Keratinocyte (primary cell): ENCODE results near the gene SPECC1. TPM values are rescaled to one million over a fixed set of nuclear protein-coding genes. Genes with fewer than 3 reads are reported as not detected.
A peak's percentile ranks its signal among the peaks of the same experiment; 100 is the strongest.

ENCODE experiments used
- DNase-seq: peaks from one replicate; pipeline ENCODE4 v3.0.0-alpha.2; 2011; ENCODE audit warnings: low read depth, missing footprints, low spot score
- FAIRE-seq: peaks from 2 replicates; lab custom pipeline; 2011; peaks lifted over from hg19 to GRCh38; lab: Jason Lieb, UNC
- H2AFZ ChIP-seq: 2 replicates; pipeline ENCODE4 v1.6.0; 2012; ENCODE audit warnings: low read length, control low read depth, inconsistent platforms; ENCODE audit not compliant: control insufficient read depth
- H3K27ac ChIP-seq: 2 replicates; pipeline ENCODE4 v1.5.1; 2011; ENCODE audit warnings: low read length; ENCODE audit not compliant: control insufficient read depth, insufficient read depth
- H3K27me3 ChIP-seq: 3 replicates; pipeline ENCODE4 v1.6.0; 2011; ENCODE audit warnings: low read length; ENCODE audit not compliant: control insufficient read depth, insufficient read depth; ENCODE audit errors: extremely low read depth
- H3K36me3 ChIP-seq, 2 experiments: 2 replicates in 1 of 2; 3 replicates in 1 of 2; pipeline ENCODE4 v1.5.1; 2011; ENCODE audit warnings: low read length in 2 of 2, mild to moderate bottlenecking in 1 of 2; ENCODE audit not compliant: control insufficient read depth in 2 of 2, insufficient read depth in 2 of 2; ENCODE audit errors: extremely low read depth in 1 of 2
- H3K4me1 ChIP-seq: 3 replicates; pipeline ENCODE4 v1.5.1; 2011; ENCODE audit warnings: low read length; ENCODE audit not compliant: control insufficient read depth, insufficient read depth; ENCODE audit errors: extremely low read depth
- H3K4me2 ChIP-seq: 3 replicates; pipeline ENCODE4 v1.6.0; 2011; ENCODE audit warnings: low read depth, low read length; ENCODE audit not compliant: control insufficient read depth, insufficient read depth; ENCODE audit errors: extremely low read depth
- H3K4me3 ChIP-seq, 3 experiments: fragments of 200-600 bp in 1 of 3; sonication (generic) in 1 of 3; 2 replicates in 2 of 3; 3 replicates in 1 of 3; pipeline ENCODE4 v1.5.1; 2011 to 2016; ENCODE audit warnings: low read length in 3 of 3, mild to moderate bottlenecking in 3 of 3, control low read depth in 2 of 3, inconsistent platforms in 1 of 3, low read depth in 1 of 3, mixed read lengths in 1 of 3, mixed run types in 1 of 3, moderate library complexity in 1 of 3; ENCODE audit not compliant: control insufficient read depth in 2 of 3, insufficient read depth in 2 of 3; ENCODE audit errors: extremely low read depth in 1 of 3
- H3K79me2 ChIP-seq: 2 replicates; pipeline ENCODE4 v1.6.0; 2012; ENCODE audit warnings: low read length; ENCODE audit not compliant: control insufficient read depth, insufficient read depth
- H3K9ac ChIP-seq: 3 replicates; pipeline ENCODE4 v1.6.0; 2011; ENCODE audit warnings: low read length; ENCODE audit not compliant: control insufficient read depth, insufficient read depth; ENCODE audit errors: extremely low read depth
- H3K9me1 ChIP-seq: 3 replicates; pipeline ENCODE4 v1.6.0; 2011; ENCODE audit warnings: low read length; ENCODE audit not compliant: control insufficient read depth, insufficient read depth; ENCODE audit errors: extremely low read depth
- H3K9me3 ChIP-seq: 2 replicates; pipeline ENCODE4 v1.5.1; 2012; ENCODE audit warnings: low read depth, low read length; ENCODE audit not compliant: control insufficient read depth
- H4K20me1 ChIP-seq: 3 replicates; pipeline ENCODE4 v1.6.0; 2011; ENCODE audit warnings: low read length; ENCODE audit not compliant: control insufficient read depth, insufficient read depth; ENCODE audit errors: extremely low read depth
- EZH2 ChIP-seq: IDR thresholded peaks from one replicate; pipeline ENCODE4 v1.6.1; 2012; ENCODE audit warnings: inconsistent platforms, mild to moderate bottlenecking, low read length, moderate library complexity
- dilution Hi-C: fragments of 300-500 bp; cut with MboI; formaldehyde crosslinking; loops from one replicate; pipeline ENCODE4 v1.7.0; 2020; ENCODE audit warnings: low sequenced_read_pairs; ENCODE audit not compliant: extremely low pct_ligation_motif_present
- polyA plus RNA-seq, 5 experiments: library from polyadenylated mRNA; depleted of rRNA in 3 of 5; stranded (reverse) in 3 of 5; stranded (forward) in 1 of 5; unstranded in 1 of 5; fragments of >200 nt; gene quantifications; 1 replicate in 1 of 5; 2 replicates in 3 of 5; 3 replicates in 1 of 5; pipeline versions ENCODE4 v1.2.1 to v1.2.3, GENCODE V29; 2011 to 2012; ENCODE audit warnings: missing spikeins in 2 of 5, low read depth in 1 of 5, low replicate concordance in 1 of 5
- TF ChIP-seq, protein P1 (sequence below), 3 experiments: IDR thresholded peaks in 1 of 3; conservative IDR thresholded peaks in 1 of 3; optimal IDR thresholded peaks in 1 of 3; 2 replicates in 2 of 3; 3 replicates in 1 of 3; pipeline versions ENCODE3 to v1.5.1; 2011; ENCODE audit warnings: low read length in 3 of 3, mild to moderate bottlenecking in 3 of 3, moderate library complexity in 2 of 3, control low read depth in 1 of 3, inconsistent platforms in 1 of 3; ENCODE audit not compliant: insufficient read depth in 2 of 3; ENCODE audit errors: extremely low read depth in 1 of 3

SPECC1 gene
- polyA plus RNA-seq, 1 donor (not counting 4 experiments of a cell fraction or from before 2014, with no cell fraction given), result 20.9 TPM

DNA sequence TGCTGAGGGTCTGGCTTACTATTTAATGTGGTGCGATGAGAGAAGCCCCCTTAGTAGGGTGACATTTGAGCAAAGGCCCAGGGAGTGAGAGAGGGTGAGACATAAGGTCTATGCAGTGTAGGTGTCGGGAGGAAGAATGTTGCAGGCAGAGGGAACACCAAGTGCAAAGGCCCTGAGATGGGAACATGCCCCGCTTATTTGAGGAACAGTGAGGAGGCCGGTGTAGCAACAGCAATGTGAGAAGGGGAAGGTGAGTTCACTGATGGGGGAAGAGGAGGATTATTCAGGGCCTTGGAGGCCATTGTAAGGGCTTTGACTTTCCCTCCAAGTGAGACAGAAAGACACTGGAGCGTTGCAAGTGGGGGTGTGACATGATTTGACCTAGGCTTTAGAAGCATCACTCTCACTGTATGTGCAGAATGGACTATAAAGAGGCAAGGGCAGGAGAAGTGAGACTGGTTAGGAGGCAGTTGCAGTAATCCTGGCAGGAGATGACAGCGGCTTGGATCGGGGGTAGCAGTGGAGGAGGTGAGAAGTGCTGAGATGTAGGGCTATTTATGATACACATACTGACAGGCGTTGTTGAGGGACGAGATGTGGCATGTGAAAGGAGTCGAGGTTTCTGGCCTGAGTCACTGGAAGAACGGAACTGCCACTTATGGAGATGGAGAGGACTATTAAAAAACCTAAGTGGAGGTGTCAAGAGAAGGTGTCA, 145.3 kb downstream of the SPECC1 start:
- Histone ChIP-seq H2AFZ (no peak overlapping the region), H3K27me3 (no peaks in the 10 kb centered on the region), H3K36me3 (peaks cover 0 to 2% of the 10 kb centered on the region in 2 experiments), H3K4me3 (no peak overlapping the region), H3K4me2 (no peak overlapping the region), H3K9me1 (no peaks in the 10 kb centered on the region), H3K9ac (no peak overlapping the region), H3K79me2 (peaks cover 25% of the 10 kb centered on the region), H3K4me1 (peaks cover 6% of the 10 kb centered on the region), H4K20me1 (no peaks in the 10 kb centered on the region), H3K9me3 (no peaks in the 10 kb centered on the region), H3K27ac (no peak overlapping the region)
- no peak for DNase-seq
- TF ChIP-seq, protein P1, sequence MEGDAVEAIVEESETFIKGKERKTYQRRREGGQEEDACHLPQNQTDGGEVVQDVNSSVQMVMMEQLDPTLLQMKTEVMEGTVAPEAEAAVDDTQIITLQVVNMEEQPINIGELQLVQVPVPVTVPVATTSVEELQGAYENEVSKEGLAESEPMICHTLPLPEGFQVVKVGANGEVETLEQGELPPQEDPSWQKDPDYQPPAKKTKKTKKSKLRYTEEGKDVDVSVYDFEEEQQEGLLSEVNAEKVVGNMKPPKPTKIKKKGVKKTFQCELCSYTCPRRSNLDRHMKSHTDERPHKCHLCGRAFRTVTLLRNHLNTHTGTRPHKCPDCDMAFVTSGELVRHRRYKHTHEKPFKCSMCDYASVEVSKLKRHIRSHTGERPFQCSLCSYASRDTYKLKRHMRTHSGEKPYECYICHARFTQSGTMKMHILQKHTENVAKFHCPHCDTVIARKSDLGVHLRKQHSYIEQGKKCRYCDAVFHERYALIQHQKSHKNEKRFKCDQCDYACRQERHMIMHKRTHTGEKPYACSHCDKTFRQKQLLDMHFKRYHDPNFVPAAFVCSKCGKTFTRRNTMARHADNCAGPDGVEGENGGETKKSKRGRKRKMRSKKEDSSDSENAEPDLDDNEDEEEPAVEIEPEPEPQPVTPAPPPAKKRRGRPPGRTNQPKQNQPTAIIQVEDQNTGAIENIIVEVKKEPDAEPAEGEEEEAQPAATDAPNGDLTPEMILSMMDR (optimal IDR thresholded peaks at IDR 0.05 in 1 of 3, IDR thresholded peaks at IDR 0.05 in 1 of 3, conservative IDR thresholded peaks at IDR 0.05 in 1 of 3; ENCODE audit: extremely low read depth in 1 of 3, insufficient read depth in 2 of 3, low read length in 3 of 3), result no peak
- no peak for TF ChIP-seq EZH2
- FAIRE-seq, result no peak
- dilution Hi-C loops, result no loop called here

DNA sequence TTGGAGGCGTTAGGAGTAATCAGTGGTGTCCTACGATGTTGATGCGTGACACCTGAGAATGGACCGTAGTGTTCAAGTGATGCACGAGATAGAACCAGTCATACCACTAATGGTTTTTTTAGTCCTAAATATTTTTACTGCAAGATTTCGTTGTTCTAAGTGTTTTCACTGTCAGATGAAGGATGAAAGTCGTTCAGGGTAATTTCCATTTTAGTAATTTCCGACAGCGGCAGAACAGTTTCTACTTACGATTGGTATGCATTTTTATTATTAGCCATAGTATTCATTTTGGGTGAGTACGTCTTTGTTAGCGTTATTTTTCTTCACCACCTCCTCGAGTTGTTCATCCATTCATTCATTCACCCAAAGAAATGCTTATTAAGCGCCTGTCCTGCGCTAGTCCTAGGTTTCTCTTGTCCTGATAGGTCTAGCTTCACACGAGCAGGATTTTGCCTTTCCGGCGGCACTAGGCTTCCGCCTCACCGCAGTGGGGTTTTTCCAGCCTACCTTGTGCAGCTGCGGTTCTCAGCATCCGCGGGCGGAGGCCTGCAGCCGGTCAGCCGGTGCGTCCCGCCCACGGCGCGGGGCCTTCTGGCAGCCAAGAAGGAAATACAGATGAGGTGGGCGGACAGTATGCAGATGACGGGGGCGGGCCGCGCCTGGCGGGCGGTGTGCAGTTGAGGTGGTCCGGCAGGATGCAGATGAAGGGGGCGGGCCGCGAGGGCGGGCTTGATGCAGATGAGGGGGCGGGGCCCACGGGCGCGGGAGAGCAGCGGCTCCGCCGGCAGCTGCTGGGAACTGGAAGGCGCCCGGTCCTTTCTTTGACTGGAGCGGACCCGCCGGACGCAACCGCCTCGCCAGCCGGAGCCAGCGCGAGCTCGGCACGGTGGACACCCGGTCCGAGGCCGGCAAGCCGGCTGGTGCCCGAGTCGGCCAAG, 146.4 kb downstream of the SPECC1 start:
- Histone ChIP-seq H3K9me1 (no peaks in the 10 kb centered on the region), H3K79me2 (peaks cover 33% of the 10 kb centered on the region), H3K27me3 (no peaks in the 10 kb centered on the region), H4K20me1 (no peaks in the 10 kb centered on the region), H3K9me3 (no peaks in the 10 kb centered on the region), H3K4me2 (peak overlapping the region; percentile 96), H3K36me3 (peaks cover 0 to 2% of the 10 kb centered on the region in 2 experiments), H3K27ac (peak overlapping the region; percentile 87), H3K4me3 (peak overlapping the region; percentile 74 to 95 (median 87)), H2AFZ (peak overlapping the region; percentile 90), H3K9ac (peak overlapping the region; percentile 94), H3K4me1 (peaks cover 6% of the 10 kb centered on the region)
- DNase-seq (peak; percentile 89), FAIRE-seq (no peak)
- no peak for TF ChIP-seq EZH2
- TF ChIP-seq, protein P1 (optimal IDR thresholded peaks at IDR 0.05 in 1 of 3, IDR thresholded peaks at IDR 0.05 in 1 of 3, conservative IDR thresholded peaks at IDR 0.05 in 1 of 3; ENCODE audit: extremely low read depth in 1 of 3, insufficient read depth in 2 of 3, low read length in 3 of 3), result no peak
- dilution Hi-C loops, result no loop called here
